OCI-LY7 (cell line): ENCODE results near the gene PLEKHA6. TPM values are rescaled to one million over a fixed set of nuclear protein-coding genes. Genes with fewer than 3 reads are reported as not detected.

Source experiments
- Bru-seq: library from RNA; stranded (reverse); fragments of 400-500 nt; gene quantifications from one replicate; lab custom pipeline; 2021; lab: Mats Ljungman, UMichigan
- BruChase-seq, 2 experiments: library from RNA; stranded (reverse); fragments of 400-500 nt; gene quantifications; one replicate each; lab custom pipeline; 2021; lab: Mats Ljungman, UMichigan
- BruUV-seq: library from RNA; stranded (reverse); fragments of 400-500 nt; replicated peaks from 2 replicates; lab custom pipeline; 2021; lab: Mats Ljungman, UMichigan
- CTCF ChIA-PET: fragments of 300-600 bp; sonication (Branson Sonifier 250); formaldehyde crosslinking; loops from one replicate; lab custom pipeline; 2022; ENCODE audit warnings: antibody characterized with exemption; ENCODE audit not compliant: unreplicated experiment; lab: Charles Lee
- POLR2A ChIA-PET: fragments of 300-600 bp; sonication (Branson Sonifier 250); formaldehyde crosslinking; loops from one replicate; lab custom pipeline; 2022; ENCODE audit warnings: antibody characterized with exemption; lab: Charles Lee
- DNase-seq: peaks from one replicate; pipeline ENCODE4 v3.0.0-alpha.2; 2015; ENCODE audit warnings: low spot score
- H2AFZ ChIP-seq: fragments of 200-600 bp; sonication (generic), shearing (Covaris generic); 2 replicates; pipeline ENCODE4 v1.6.1; 2014; ENCODE audit warnings: mild to moderate bottlenecking, antibody characterized with exemption, low read length, moderate library complexity
- H3K27ac ChIP-seq: fragments of 200-600 bp; sonication (generic); 2 replicates; pipeline ENCODE4 v1.5.1; 2014; ENCODE audit warnings: mixed run types, low read depth, mild to moderate bottlenecking, moderate library complexity, low read length, inconsistent platforms; ENCODE audit not compliant: poor library complexity, severe bottlenecking
- H3K36me3 ChIP-seq: fragments of 200-600 bp; sonication (generic); 2 replicates; pipeline ENCODE4 v1.6.1; 2014; ENCODE audit warnings: mild to moderate bottlenecking, antibody characterized with exemption, low read length, moderate library complexity, mixed read lengths; ENCODE audit not compliant: insufficient read depth
- H3K4me1 ChIP-seq: fragments of 200-600 bp; sonication (generic); 2 replicates; pipeline ENCODE4 v1.5.1; 2014; ENCODE audit warnings: mild to moderate bottlenecking, low read length; ENCODE audit not compliant: insufficient read depth, poor library complexity, severe bottlenecking
- H3K4me2 ChIP-seq: fragments of 200-600 bp; sonication (generic); 2 replicates; pipeline ENCODE4 v1.6.1; 2014; ENCODE audit warnings: mild to moderate bottlenecking, low read length
- H3K4me3 ChIP-seq: fragments of 200-600 bp; sonication (generic); 2 replicates; pipeline ENCODE4 v1.5.1; 2014; ENCODE audit warnings: mild to moderate bottlenecking, low read depth, low read length; ENCODE audit not compliant: poor library complexity, severe bottlenecking
- H3K79me2 ChIP-seq: fragments of 200-600 bp; sonication (generic); 2 replicates; pipeline ENCODE4 v1.6.1; 2016; ENCODE audit warnings: low read depth, mild to moderate bottlenecking, low read length, moderate library complexity, mixed read lengths; ENCODE audit not compliant: insufficient read depth
- H3K9me2 ChIP-seq: fragments of 200-600 bp; sonication (generic); 2 replicates; pipeline ENCODE4 v1.6.1; 2016; ENCODE audit warnings: mild to moderate bottlenecking, low read length, mixed read lengths; ENCODE audit not compliant: insufficient read depth
- H3K9me3 ChIP-seq: fragments of 200-600 bp; sonication (generic); 2 replicates; pipeline ENCODE4 v1.6.1; 2014; ENCODE audit warnings: mild to moderate bottlenecking, mixed run types, low read length, mixed read lengths
- H4K20me1 ChIP-seq: fragments of 200-600 bp; sonication (generic); 2 replicates; pipeline ENCODE4 v1.6.1; 2014; ENCODE audit warnings: mild to moderate bottlenecking, antibody characterized with exemption, low read length, moderate library complexity, mixed read lengths; ENCODE audit not compliant: insufficient read depth
- EZH2phosphoT487 ChIP-seq: fragments of 200-600 bp; sonication (generic); IDR thresholded peaks from 2 replicates; pipeline ENCODE4 v1.6.1; 2018; ENCODE audit warnings: low read depth, borderline replicate concordance, mild to moderate bottlenecking, mixed run types, antibody characterized with exemption, low read length, moderate library complexity, mixed read lengths
- intact Hi-C: fragments of 100-400 bp; cut with micrococcal nuclease; formaldehyde crosslinking; loops from one replicate; pipeline ENCODE4 v1.10.0; 2022; ENCODE audit not compliant: unreplicated experiment
- long read RNA-seq: library from polyadenylated mRNA; stranded (forward); transcript quantifications from one replicate; pipeline ENCODE4 v2.0.0, GENCODE V29; 2022
- total RNA-seq, 2 experiments: library from RNA; depleted of rRNA in 1 of 2; stranded (reverse); fragments of >200 nt in 1 of 2; shearing (Covaris generic) in 1 of 2; gene quantifications; 2 replicates each; pipeline ENCODE4 v1.2.3, GENCODE V29; 2014 to 2022
- TF ChIP-seq, protein P1 (sequence below): fragments of 200-600 bp; sonication (generic); conservative IDR thresholded peaks from 2 replicates; pipeline ENCODE4 v1.5.1; 2014; ENCODE audit warnings: mild to moderate bottlenecking, antibody characterized with exemption, low read length, moderate library complexity, mixed read lengths

The PLEKHA6 gene
- total RNA-seq (2014; rRNA removed; shearing (Covaris generic)) (not detected in 2 replicates), total RNA-seq (2022) (not detected in 2 replicates), Bru-seq, nascent RNA (percentile 11 among the genes with signal in this experiment), BruChase-seq, experiment 1, labeled RNA remaining after a 6-hour chase (percentile 16 among the genes with signal in this experiment), BruChase-seq, experiment 2, labeled RNA remaining after a 2-hour chase (percentile 14 among the genes with signal in this experiment)
- long read RNA-seq = 0 reads

- no peaks in the 10 kb centered on the region for H4K20me1 ChIP-seq
- H3K9me2 ChIP-seq = no peaks in the 10 kb centered on the region
- no peaks in the 10 kb centered on the region for H3K79me2 ChIP-seq
- peaks cover 5% of the 10 kb centered on the region for H3K4me1 ChIP-seq
- no TSS peak for BruUV-seq
- H3K4me3 ChIP-seq = no peak within 1 kb of the TSS
- ChIA-PET POLR2A (interaction anchor here (1.0 kb wide), 1 partner anchor 191 kb away, joined by 3 read pairs; no protein-coding TSS in a partner anchor), CTCF (no interaction called here)
- H3K27ac ChIP-seq = no peak within 1 kb of the TSS
- H3K9me3 ChIP-seq = no peaks in the 10 kb centered on the region
- H2AFZ ChIP-seq = no peak within 1 kb of the TSS
- no peak for DNase-seq
- no peaks in the 10 kb centered on the region for H3K36me3 ChIP-seq
- TF ChIP-seq, protein P1, sequence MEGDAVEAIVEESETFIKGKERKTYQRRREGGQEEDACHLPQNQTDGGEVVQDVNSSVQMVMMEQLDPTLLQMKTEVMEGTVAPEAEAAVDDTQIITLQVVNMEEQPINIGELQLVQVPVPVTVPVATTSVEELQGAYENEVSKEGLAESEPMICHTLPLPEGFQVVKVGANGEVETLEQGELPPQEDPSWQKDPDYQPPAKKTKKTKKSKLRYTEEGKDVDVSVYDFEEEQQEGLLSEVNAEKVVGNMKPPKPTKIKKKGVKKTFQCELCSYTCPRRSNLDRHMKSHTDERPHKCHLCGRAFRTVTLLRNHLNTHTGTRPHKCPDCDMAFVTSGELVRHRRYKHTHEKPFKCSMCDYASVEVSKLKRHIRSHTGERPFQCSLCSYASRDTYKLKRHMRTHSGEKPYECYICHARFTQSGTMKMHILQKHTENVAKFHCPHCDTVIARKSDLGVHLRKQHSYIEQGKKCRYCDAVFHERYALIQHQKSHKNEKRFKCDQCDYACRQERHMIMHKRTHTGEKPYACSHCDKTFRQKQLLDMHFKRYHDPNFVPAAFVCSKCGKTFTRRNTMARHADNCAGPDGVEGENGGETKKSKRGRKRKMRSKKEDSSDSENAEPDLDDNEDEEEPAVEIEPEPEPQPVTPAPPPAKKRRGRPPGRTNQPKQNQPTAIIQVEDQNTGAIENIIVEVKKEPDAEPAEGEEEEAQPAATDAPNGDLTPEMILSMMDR = 0 out of 2 replicates have a peak, but pooled peaks have one; percentile 32
- no peak for TF ChIP-seq EZH2phosphoT487
- H3K4me2 ChIP-seq = no peak within 1 kb of the TSS
- intact Hi-C loops = loop anchor here (5.0 kb wide), 2 partner anchors 152 to 857 kb away; no protein-coding TSS in a partner anchor
Measured at GRCh38 chr1:204359474-204360255, at the start of gene PLEKHA6. Gene PLEKHA6 (minus strand): TSS chr1:204359929. CDS start chr1:204273727, 86,202 bp downstream.

GRCh38 chr1:204409123-204409522 lies 49.4 kb upstream of the PLEKHA6 start:
- ChIA-PET CTCF (no interaction called here), POLR2A (interaction anchor here (0.8 kb wide), 1 partner anchor 10 kb away, joined by 3 read pairs; no protein-coding TSS in a partner anchor)
- peaks cover 38% of the 10 kb centered on the region for H3K4me1 ChIP-seq
- intact Hi-C loops = loop anchor here (10.0 kb wide), 1 partner anchor 544 kb away; the partner anchor contains the start of gene SNRPE
- H3K9me3 ChIP-seq = no peaks in the 10 kb centered on the region
- TF ChIP-seq EZH2phosphoT487 = no peak
- TF ChIP-seq, protein P1 = no peak
- no peak for DNase-seq
- peak overlapping the region; percentile 96 for H3K4me2 ChIP-seq
- no peak overlapping the region for H2AFZ ChIP-seq
- H4K20me1 ChIP-seq = peaks cover 53% of the 10 kb centered on the region
- peak overlapping the region; percentile 98 for H3K4me3 ChIP-seq
- BruUV-seq = no TSS peak
- peaks cover 72% of the 10 kb centered on the region for H3K36me3 ChIP-seq
- no peaks in the 10 kb centered on the region for H3K9me2 ChIP-seq
- H3K27ac ChIP-seq = no peak overlapping the region
- peaks cover 80% of the 10 kb centered on the region for H3K79me2 ChIP-seq
